Keratinocyte (primary cell): ENCODE results near the gene MBP.

Experiments used
- CTCF ChIP-seq, 3 experiments: IDR thresholded peaks in 1 of 3; conservative IDR thresholded peaks in 1 of 3; optimal IDR thresholded peaks in 1 of 3; 2 replicates in 2 of 3; 3 replicates in 1 of 3; pipeline versions ENCODE3 to v1.5.1; 2011; ENCODE audit warnings: low read length in 3 of 3, mild to moderate bottlenecking in 3 of 3, moderate library complexity in 2 of 3, control low read depth in 1 of 3, inconsistent platforms in 1 of 3; ENCODE audit not compliant: insufficient read depth in 2 of 3; ENCODE audit errors: extremely low read depth in 1 of 3
- EZH2 ChIP-seq: IDR thresholded peaks from one replicate; pipeline ENCODE4 v1.6.1; 2012; ENCODE audit warnings: inconsistent platforms, mild to moderate bottlenecking, low read length, moderate library complexity

GRCh38 chr18:77046409-77046808, 86.2 kb downstream of the MBP start:
- no peak for TF ChIP-seq EZH2
- no peak for TF ChIP-seq CTCF (optimal IDR thresholded peaks at IDR 0.05 in 1 of 3, IDR thresholded peaks at IDR 0.05 in 1 of 3, conservative IDR thresholded peaks at IDR 0.05 in 1 of 3; ENCODE audit: extremely low read depth in 1 of 3, insufficient read depth in 2 of 3, low read length in 3 of 3)
